Lung (tissue), 12 donors: ENCODE data around the gene EPAS1. TPM values are rescaled to one million over a fixed set of nuclear protein-coding genes. Genes with fewer than 3 reads are reported as not detected.

Experiments used
- ATAC-seq: fragments of 200-7000 bp; cut with Tn5 transposase; one replicate; pipeline ENCODE4 v1.9.1; 2020; ENCODE audit warnings: moderate number of reproducible peaks; ENCODE audit not compliant: insufficient read depth, low FRiP score
- DNase-seq, 3 donors: peaks; one replicate each; pipeline ENCODE4 v3.0.0-alpha.2; 2013 to 2017
- H3K27ac ChIP-seq, 2 donors: one replicate each; pipeline ENCODE4 v1.5.1; 2013; ENCODE audit warnings: mild to moderate bottlenecking in 2 of 2, moderate library complexity in 2 of 2, control low read depth in 1 of 2, inconsistent platforms in 1 of 2, low read depth in 1 of 2, low read length in 1 of 2
- H3K27me3 ChIP-seq, 3 donors: one replicate each; pipeline ENCODE4 v1.5.1; 2013; ENCODE audit warnings: low read length in 2 of 3; ENCODE audit not compliant: control insufficient read depth in 3 of 3, insufficient read depth in 3 of 3
- H3K36me3 ChIP-seq, 4 donors: one replicate each; pipeline ENCODE4 v1.5.1; 2013; ENCODE audit warnings: low read length in 4 of 4, mild to moderate bottlenecking in 1 of 4, moderate library complexity in 1 of 4; ENCODE audit not compliant: control insufficient read depth in 4 of 4, insufficient read depth in 4 of 4
- H3K4me1 ChIP-seq, 5 donors: one replicate each; pipeline ENCODE4 v1.5.1; 2013; ENCODE audit warnings: low read length in 5 of 5, mild to moderate bottlenecking in 2 of 5, moderate library complexity in 1 of 5; ENCODE audit not compliant: control insufficient read depth in 5 of 5, insufficient read depth in 5 of 5
- H3K4me3 ChIP-seq: one replicate; pipeline ENCODE4 v1.5.1; 2013; ENCODE audit warnings: mild to moderate bottlenecking, control low read depth, moderate library complexity
- H3K9ac ChIP-seq, 2 donors: one replicate each; pipeline ENCODE4 v1.5.1; 2013; ENCODE audit warnings: low read length in 2 of 2, control low read depth in 1 of 2; ENCODE audit not compliant: insufficient read depth in 1 of 2
- H3K9me3 ChIP-seq, 4 donors: one replicate each; pipeline ENCODE4 v1.5.1; 2013; ENCODE audit warnings: low read length in 3 of 4, mild to moderate bottlenecking in 1 of 4, moderate library complexity in 1 of 4; ENCODE audit not compliant: control insufficient read depth in 4 of 4, insufficient read depth in 3 of 4
- CTCF ChIP-seq: IDR thresholded peaks from 2 replicates; pipeline ENCODE4 v1.5.1; 2012; ENCODE audit warnings: mild to moderate bottlenecking; ENCODE audit errors: control extremely low read depth, extremely low read depth
- WGBS, 2 donors: extraction: QIAGEN DNeasy Blood & Tissue Kit; methylation state at CpG; one replicate each; pipeline ENCODE4 v1.1.7; 2013; 5-methylcytosine and 5-hydroxymethylcytosine counted together
- polyA plus RNA-seq, 2 donors: library from polyadenylated mRNA; stranded (reverse); fragments of 200-250 nt; gene quantifications; one replicate each; pipeline ENCODE4 v1.2.1, GENCODE V29; 2013
- total RNA-seq, 2 donors: library from RNA; depleted of rRNA in 1 of 2; stranded (reverse); fragments of >200 nt in 1 of 2; gene quantifications; one replicate each; pipeline ENCODE4 v1.2.1, GENCODE V29; 2014 to 2021
- donor health status: control.
- donor health status: control.
- donor health status: Bipolar disorder and iron deficiency.
- donor health status: healthy.
- donor health status: DM: yes; HTN: yes; CAD: no.

EPAS1 gene
- total and polyA plus RNA-seq, 4 donors: 233 to 1,051 (median 381) TPM

- TF ChIP-seq CTCF: no peak
- H3K4me3 ChIP-seq: no peak overlapping the region
- H3K9me3 ChIP-seq: no peaks in the 10 kb centered on the region
- H3K9ac ChIP-seq: no peak overlapping the region
- H3K27me3 ChIP-seq: no peaks in the 10 kb centered on the region
- DNase-seq: no peak
- no peak overlapping the region for H3K27ac ChIP-seq
- H3K4me1 ChIP-seq: peaks cover 4 to 16% (median 11%) of the 10 kb centered on the region in 5 donors
- WGBS, 2 donors: 64 to 68% methylated on average over 3 of the region's 3 CpGs
- no peaks in the 10 kb centered on the region for H3K36me3 ChIP-seq
- ATAC-seq: no peak
These were observed 18.3 kb upstream of the EPAS1 start for GRCh38 chr2:46278952-46279351.

GRCh38 chr2:46281939-46282338, 15.3 kb upstream of the EPAS1 start:
- no peak overlapping the region for H3K9ac ChIP-seq
- WGBS, 2 donors: 89% methylated on average over 1 of the region's 1 CpG
- H3K27me3 ChIP-seq: no peaks in the 10 kb centered on the region

GRCh38 chr2:46283693-46284092, 13.5 kb upstream of the EPAS1 start:
- ATAC-seq: no peak
- no peak for DNase-seq
- Histone ChIP-seq H3K27ac (no peak overlapping the region), H3K9me3 (no peaks in the 10 kb centered on the region), H3K27me3 (no peaks in the 10 kb centered on the region), H3K4me3 (no peak overlapping the region), H3K36me3 (no peaks in the 10 kb centered on the region), H3K9ac (no peak overlapping the region), H3K4me1 (peaks cover 0 to 10% (median 5%) of the 10 kb centered on the region in 5 donors)
- 85 to 92% methylated on average over 3 of the region's 3 CpGs for whole genome bisulfite sequencing, 2 donors
- no peak for TF ChIP-seq CTCF

More at GRCh38 chr2:46281939-46282338, 15.3 kb upstream of the EPAS1 start:
- Histone ChIP-seq H3K4me1 (peaks cover 0 to 12% (median 5%) of the 10 kb centered on the region in 5 donors), H3K4me3 (no peak overlapping the region), H3K9me3 (no peaks in the 10 kb centered on the region), H3K36me3 (no peaks in the 10 kb centered on the region), H3K27ac (no peak overlapping the region)
- TF ChIP-seq CTCF: no peak
- ATAC-seq (no peak), DNase-seq (no peak)

DNA sequence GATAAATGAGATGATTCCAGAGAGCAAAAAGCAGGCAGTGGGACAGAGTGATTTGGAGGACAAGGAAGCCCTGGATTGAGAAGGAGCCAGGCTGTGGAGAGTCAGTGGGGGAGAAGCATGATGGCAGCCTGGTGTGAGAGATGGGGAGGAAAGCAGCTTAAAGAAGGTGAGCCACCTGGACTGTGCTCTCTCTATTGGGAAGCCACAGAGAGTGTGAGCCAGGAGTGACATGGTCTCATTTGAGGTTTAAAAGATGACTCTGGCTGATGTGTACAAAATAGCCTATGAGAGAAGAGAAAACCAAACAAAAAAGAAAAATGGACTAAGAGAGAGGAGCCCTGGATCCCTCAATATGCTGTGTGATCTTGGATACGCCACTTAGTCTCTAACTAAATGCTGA, 12.9 kb upstream of the EPAS1 start:
- DNase-seq: no peak
- no peak for TF ChIP-seq CTCF
- WGBS, 2 donors: 95 to 97% methylated on average over 1 of the region's 1 CpG

More for the DNA sequence above, 12.9 kb upstream of the EPAS1 start:
- no peaks in the 10 kb centered on the region for H3K9me3 ChIP-seq
- H3K4me1 ChIP-seq: peaks cover 0 to 10% (median 5%) of the 10 kb centered on the region in 5 donors
- no peak overlapping the region for H3K9ac ChIP-seq
- no peaks in the 10 kb centered on the region for H3K27me3 ChIP-seq
- no peak overlapping the region for H3K4me3 ChIP-seq
- H3K36me3 ChIP-seq: no peaks in the 10 kb centered on the region
- no peak for ATAC-seq
- no peak overlapping the region for H3K27ac ChIP-seq
